Stimulated activated CD8-positive, alpha-beta memory T cell treated with anti-CD3 and anti-CD28 coated beads, Interleukin-2, amount 100 ng/mL, for 1 hour (primary cell): ENCODE results near the gene WDPCP.
"Not testable (repeated sequence)": the region's sequence is repeated elsewhere in the genome, so short reads cannot be mapped to it uniquely, and the experiment has no call there.

ENCODE experiments used
- DNase-seq, 2 donors: peaks; one replicate each; pipeline ENCODE4 v3.0.0-alpha.2; 2020; ENCODE audit warnings: low read depth in 2 of 2

The WDPCP gene

DNA sequence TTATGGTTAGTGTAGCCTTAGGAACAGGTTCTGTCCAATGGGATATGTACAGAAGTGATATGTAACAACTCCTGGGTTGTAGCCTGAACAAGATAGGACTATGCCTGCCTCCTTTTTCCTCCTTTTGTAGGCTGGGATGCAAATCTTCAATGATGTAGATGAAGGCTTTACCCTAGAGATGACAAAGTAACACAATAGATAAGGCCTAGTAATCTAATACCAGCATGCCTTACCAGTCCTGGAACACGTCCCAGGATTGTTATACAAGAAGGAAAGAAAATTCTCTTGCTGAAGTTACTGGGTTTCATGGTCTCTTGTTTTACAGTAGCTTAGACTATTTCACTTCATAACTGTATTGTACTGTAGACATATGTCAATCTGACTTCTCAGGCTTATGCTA lies 345.5 kb downstream of the WDPCP start:
- no peak for DNase-seq

DNA sequence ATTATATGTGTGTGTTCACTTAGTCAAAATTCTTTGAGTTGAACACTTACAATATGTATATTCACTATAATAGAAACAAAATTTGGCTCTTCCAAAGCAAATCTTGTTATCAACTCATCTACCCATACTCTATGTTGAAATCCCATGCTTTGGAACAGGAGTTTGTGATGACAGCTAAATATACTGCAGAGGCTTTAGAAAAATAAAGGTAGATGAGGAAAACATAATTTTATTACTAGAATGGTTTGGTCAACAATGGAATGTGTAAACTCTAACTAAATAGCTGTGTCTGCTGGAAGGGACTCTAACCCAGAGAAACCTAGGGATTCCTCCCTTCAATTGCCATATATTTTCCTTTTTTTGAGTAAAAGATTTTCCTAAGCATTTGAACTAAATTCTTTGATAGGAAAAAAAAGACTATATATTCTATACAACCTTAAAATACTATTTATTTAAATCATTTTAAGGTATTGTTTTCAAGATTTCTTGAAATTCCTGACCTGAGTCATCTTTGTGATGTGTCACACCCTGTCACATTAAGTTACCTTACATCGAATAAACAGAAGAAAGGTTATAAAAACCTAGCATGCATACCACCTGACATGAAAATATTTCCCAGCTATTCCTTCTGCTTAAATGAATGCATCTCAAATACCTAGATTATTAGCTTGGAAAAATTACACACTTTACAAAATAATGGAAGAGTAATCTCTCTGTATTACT lies 362.2 kb downstream of the WDPCP start:
- DNase-seq: no peak

DNA sequence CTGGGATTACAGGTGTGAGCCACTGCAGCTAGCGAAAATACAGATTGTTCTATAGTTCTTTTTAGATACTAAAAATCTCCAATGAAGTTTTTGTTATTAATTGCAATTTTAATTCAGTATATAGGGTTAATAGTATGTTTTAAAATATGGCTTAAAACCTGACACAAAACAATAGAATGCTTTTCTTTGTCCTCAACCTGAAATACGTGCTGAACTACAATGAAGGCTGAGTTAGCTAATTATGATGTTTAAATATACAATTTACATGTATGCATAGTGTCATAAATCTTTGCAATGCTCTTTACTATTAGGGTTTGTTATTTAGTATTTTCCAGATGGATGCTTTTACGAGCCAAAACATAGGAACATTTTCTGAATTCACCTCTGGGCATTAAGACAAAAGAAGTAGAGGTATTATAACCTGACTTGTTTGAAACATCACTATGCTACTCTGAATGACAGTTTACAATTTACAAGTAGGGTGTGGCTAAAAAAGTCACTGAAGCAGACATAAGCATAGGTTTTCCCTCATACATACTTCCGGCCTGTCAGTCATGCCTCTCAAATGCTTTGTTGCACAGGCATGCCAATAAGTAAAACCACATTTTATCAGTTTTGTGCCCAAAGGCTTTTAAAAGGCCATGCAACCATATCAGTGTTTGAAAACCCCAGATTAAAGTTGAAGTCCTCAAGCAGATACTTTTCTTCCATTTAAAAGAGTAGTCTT lies 369.3 kb downstream of the WDPCP start:
- DNase-seq: no peak

DNA sequence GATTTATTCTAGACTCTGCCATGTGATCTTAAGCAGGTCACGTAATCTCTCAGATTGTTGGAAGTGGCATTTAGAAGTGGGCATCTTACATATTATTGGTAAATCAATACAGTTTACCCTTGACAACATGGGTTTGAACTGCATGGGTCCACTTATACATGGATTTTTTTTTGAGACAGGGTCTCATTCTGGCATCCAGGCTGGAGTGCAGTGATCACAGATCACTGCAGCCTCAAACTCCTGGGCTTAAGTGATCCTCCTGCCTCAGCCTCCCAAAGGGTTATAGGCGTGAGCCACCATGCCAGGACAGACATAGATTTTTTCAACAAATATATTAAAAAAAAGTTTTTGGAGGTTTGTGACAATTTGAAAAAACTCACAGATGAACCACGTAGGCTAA lies 393.0 kb downstream of the WDPCP start:
- DNase-seq: no peak

DNA sequence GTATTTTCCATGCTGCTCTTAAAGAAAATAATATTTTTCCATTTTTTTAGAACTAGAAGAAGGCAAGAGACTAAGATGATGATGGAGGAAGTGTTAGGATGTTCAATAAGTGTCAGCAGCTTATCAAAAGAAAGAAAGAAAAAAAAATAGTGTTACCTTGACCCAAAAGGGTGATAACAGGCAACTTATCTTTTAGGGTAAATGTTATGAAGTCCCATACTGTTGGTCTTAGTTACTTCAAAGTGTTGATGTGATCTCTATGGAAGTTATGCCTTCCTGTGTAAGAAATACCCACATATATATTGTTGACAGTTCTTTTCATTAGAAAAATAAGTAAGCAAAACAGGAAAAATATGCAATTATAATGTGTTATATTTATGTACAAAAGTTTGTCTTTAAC lies 394.1 kb downstream of the WDPCP start:
- DNase-seq: no peak

DNA sequence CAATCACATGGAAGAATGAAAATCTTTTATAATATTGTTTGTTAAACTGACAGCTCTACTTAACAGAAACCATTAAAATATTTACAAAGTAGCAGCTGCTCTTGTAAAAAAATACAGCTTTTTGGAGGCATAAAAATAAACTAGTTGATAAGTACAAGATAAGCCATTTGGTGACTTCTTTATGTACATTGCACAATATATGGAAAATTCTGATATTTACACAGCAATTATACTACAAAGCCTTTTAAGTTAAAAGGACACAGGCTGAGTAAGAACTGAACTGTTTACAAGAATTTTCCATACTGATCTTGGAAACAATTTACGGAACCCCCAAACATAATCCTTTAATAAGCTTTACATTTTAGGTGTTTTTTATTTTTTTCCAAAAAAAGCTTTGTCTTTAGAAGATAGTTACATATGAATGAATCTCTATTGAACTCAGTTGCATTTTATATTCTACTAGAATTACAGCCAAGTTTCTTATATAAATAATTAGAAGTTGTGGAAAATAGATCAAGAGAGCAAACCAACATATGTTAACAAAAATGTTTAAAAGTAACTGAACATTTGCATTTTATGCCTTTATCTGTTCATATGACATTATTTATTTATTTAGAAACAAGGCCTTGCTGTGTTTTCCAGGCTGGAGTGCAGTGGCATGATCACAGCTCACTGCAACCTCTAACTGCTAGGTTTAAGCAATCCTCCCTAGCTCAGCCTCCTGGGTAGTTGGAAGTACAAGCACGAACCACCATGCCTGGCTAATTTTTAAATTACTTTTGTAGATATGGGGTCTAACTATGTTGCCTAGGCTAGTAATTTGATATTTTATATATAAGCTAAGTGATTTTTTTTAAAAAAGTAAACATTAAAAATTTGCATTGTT lies 395.1 kb downstream of the WDPCP start:
- no peak for DNase-seq

DNA sequence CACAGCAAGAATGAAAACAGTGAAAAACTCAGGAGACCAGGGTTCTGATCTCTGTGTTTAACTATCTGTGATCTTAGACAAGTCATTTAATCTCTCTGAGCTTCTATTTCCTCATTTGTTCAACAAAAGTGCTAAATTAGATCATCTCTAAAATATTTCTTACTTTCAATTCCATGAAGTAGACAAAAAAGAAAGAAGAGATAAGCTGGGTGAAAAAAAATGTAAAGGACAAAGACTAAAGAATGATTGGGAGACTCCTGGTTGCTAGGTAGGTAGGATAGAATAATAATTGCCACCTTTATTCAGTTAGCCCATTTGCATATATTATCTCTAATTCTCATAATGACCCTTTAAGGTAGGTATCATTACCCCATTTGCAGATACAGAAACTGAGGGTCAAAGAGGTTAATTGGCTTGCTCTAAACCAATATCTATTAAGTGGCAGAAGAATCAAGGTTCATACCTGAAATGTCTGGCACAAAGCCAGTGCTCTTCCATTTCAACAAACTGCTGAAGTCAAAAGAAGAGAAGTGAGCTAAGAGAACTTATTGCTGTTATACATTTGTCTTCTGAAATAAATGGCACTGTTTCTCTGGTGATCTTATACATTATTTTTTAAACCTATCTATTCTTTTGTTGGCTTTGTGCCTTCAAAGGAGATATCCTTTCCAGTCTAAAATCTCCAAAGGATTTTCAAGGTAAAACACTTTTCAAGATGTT lies 395.9 kb downstream of the WDPCP start:
- DNase-seq: no peak

DNA sequence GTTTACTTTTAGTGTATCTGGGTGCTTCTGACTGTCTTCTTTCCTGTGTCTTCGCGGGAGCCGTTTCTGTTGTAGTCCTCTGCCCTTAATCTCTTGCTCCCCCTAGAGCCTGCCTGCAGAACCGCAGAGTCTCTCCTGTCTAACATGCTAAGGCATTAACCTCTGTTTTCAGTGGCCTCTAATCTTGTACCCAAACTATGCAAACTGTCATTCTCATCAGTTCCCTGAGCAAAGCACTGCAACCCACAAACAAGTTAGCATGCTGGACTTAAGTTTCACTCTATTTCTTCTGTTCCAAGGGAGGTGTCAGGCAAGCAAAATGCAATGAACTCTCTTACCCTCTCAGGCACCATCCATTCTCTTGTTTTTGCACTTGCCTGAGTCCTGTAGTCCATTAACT lies 399.3 kb downstream of the WDPCP start:
- no peak for DNase-seq

DNA sequence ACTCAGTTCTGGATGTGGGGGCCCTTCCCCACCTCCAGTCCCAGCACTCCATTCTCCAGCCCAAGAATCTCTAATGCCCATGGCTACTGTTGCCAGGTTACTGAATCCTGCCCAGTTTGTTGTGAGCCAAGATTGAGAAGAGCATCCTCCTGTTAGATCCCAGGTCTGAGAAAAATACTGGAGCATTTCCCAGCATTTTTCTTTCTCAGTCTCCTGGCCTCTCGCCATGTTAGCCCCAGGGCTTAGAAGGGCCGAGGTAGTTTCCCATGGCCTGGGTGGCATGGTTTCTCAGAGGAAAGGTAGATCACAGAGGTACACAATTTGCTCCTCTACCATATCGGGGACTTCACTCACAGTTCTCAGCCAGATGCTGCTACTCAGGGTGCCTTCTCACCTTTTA lies 401.9 kb downstream of the WDPCP start:
- DNase-seq: no peak

DNA sequence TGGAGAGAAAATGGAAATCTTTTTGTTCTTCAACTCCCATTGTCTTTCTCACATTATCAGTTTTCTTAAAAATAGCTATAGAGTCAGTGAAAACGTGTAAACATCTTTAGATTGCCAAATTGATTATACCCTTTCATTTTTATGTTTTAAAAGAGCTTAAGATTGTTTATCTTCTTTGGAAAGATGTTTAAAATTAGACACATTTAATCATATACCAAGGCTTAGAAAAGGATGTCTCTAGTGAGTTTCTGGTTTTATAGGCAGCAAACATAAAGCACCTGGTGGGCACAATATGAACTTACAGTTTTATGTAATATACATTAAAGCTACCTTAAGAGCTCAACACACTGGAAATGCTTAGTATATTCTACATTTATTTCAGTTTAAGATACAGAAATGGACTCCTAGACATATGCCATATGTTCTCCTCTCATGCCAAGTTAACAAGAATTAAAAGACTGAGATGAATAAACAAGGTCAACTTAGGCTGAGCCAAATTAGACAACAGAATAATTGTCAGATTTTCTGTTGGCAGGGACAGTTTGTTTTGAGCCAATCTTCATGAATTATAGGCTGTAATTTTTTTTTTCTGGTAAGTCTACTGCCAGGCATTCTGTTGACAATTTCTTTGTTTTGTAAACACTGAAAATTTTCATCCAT lies 425.0 kb downstream of the WDPCP start:
- DNase-seq: no peak

DNA sequence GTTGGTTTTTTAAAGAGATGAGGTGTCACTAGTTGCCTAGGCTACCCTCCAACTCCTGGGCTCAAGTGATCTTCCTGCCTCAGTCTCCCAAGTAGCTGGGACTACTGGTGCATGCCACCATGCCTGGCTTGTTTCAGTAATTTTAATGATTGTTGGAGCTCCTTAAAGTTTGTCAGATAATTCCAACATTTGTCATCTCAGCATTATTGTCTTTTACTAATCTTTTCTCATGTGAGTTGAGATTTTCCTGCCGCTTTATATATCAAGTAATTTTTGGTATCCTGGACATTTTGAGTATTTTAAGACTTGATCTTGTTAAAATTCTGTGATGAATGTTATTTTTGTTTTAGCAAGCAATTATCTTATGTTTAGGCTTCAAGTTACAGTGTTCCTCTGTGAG lies 429.0 kb downstream of the WDPCP start:
- no peak for DNase-seq

DNA sequence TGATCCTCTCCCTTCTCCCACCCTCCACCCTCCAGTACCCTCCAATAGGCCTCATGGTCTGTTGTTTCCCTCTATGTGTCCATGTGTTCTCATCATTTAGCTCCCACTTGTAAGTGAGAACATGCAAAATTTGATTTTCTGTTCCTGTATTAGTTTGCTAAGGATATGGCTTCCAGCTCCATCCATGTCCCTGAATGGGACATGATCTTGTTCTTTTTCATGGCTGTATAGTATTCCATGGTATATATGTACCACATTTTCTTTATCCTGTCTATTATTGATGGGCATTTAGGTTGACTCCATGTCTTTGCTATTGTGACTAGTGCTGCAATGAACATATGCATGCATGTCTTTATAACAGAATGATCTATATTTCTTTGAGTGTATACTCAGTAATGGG lies 451.6 kb downstream of the WDPCP start:
- not testable (repeated sequence) for DNase-seq

DNA sequence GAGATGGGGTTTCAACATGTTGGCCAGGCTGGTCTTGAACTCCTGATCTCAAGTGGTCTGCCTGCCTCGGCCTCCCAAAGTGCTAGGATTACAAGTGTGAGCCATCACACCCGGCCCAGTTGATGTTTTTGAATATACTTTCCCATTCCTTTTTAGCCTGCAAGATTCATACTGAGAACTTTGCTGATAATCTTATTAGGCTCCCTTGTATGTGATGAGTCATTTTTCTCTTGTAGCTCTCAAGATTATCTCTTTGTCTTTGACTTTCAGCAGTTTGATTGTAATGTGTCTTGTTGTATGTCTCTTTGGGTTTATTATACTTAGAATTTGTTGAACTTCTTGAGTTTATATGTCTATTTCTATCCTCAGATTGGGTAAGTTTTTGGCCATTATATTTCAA lies 456.3 kb downstream of the WDPCP start:
- no peak for DNase-seq

DNA sequence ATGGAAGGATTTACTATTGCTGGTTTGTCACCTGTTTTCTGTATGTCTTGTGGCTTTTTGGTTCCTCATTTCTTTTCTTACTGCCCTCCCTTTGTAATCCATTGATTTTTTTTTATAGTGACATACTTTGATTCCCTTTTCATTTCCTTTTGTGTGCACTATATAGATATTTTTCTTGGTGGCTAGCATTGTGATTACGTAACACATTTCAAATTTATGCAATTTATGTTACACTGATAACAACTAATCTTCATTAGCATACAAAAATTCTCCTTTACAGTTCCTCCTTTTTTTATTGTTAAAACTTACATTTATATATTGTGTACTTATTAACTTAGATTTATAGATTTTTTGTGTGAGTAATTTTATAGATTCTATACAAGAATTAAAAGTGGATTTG lies 457.1 kb downstream of the WDPCP start:
- no peak for DNase-seq

DNA sequence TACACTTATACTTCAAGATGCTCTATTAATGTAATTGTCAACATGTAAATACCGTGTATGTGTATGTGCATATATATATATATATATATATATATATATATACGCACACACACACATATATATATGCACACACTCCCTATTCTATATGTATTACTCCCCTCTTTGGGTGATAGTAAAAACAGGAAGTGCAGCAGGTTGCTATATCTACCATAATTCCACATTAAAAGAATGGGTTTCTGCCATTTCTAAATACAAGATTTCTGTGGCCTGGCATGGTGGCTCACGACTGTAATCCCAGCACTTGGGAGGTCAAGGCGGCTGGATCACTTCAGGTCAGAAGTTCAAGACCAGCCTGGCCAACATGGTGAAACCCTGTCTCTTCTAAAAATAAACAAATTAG lies 460.7 kb downstream of the WDPCP start:
- no peak for DNase-seq

DNA sequence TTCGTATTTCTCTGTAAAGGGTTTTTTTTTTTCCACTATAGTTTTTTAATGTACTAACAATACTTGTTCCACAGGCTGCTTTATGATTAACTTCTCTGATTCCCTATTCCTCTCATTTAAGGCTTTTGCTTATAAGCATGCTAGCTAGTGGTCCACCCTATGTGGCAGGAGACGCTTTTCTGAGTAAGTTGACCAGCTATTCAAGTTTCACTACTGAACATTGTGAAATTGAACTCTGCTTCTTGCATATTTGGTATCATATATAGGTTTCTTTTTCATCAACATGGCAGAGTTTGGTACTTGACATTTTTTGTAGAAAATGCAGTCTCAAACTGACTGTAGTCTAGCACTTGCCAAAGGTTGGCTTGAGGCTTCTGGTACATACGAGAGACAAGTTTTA lies 463.4 kb downstream of the WDPCP start:
- DNase-seq: no peak

DNA sequence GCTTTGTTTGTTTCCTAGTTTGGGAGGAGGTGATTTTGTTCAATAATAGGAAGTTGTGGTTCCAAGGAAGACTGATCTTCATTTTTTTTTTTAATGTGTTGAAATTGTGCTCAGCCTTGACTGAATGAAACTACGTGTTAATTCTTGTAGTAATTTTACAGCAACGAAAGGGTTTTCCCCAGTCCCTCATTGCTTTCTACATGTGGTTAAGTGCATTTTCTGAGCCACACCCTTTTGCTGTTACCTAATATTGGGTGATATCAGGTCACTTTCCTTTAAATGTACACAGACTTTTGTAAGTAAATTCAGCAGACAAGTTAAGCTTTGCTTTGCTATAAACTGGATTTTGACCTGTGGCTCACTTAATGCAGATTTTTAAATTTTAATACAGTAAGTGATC lies 464.1 kb downstream of the WDPCP start:
- DNase-seq: no peak

DNA sequence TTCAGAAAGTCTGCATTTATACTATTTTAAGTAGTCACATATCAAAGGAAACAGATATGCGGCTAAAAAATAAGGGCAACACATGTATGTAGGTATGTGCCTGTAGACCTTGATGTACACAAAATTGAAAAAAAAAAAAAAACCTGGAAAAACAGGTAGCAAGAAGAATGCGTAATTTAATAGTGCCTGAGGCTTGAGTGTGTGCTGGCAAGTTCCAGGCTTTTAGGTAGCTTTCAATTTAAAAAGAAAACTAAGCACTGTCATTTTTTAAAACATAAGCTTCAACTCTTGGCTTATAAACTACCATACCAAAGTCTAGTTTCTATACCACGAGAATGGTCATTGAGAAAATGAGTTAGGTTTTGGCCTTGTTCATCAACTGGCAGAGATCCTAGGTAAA lies 465.4 kb downstream of the WDPCP start:
- no peak for DNase-seq

DNA sequence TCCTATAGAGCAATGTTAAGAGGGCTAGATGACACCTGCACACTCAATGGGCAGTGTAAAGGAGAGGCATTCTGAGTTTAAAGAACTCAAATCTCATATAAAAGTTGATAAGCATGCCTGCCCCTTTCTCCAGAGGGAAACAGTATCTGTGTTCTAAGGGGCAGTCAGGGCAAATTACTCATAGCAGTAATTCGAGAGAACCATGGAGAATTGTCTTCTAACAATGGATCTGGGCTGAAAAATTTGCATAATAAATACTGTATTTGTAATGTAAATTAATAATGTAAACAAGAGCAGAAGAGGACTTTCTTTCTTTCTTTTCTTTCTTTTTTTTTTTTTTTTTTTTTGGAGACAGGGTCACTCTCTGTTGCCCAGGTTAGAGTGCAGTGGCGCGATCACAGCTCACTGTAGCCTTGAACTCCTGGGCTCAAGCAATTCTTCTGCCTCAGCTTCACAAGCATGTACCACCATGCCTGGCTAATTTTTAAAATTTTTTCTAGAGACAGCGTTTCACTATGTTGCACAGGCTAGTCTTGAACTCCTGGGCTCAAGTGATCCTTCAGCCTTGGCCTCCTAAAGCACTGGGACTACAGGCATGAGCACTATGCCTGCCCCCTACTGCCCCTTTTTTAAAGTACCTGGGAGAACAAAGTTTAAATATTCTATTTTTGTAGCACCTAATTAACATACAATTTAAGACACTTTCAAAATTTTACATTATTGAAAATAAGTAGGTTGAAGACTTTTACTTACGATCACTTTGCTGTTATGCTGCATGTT lies 467.0 kb downstream of the WDPCP start:
- no peak for DNase-seq

DNA sequence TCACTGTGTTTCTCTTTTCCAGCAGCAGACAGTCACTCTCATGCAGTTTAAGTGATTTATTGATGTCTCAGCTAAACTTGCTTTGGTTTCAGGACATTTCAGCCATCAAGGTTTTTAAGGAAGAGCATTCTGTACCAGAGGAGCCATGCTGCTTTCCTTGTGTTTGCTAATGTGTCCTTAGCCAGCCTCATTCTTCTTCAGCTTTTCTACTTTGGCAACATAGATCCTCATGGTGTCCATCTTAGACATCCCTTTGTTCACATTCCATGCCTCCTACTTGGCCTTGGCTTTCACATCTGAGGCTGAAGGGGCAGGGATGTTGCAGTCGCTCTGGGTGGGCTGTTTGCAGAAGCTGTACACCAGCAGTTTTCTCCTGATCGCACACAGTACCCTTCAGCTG lies 469.5 kb downstream of the WDPCP start:
- no peak for DNase-seq

DNA sequence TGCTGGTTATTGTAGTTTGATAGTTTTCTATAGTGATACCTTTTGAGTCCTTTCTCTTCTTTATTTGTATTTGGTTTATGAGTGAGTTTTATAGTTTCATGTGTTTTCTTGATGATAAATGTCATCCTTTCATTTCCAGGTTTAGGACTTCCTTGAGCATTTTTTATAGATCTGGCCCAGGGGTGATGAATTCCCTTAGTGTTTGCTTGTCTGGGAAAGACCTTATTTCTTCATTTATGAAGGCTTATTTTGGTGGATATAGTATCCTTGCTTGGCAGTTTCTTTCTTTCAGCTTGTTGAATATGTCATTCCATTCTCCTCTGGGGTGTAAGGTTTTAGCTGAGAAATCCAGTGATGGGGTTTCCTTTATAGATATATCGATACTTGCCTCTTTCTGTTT lies 483.8 kb downstream of the WDPCP start:
- no peak for DNase-seq
